Spinal cord (tissue), 10 donors: Measurements from ENCODE around the gene MAP3K7. TPM values are rescaled to one million over a fixed set of nuclear protein-coding genes. Genes with fewer than 3 reads are reported as not detected.
"Not testable (repeated sequence)": the region's sequence is repeated elsewhere in the genome, so short reads cannot be mapped to it uniquely, and the experiment has no call there.

Experiments
- DNase-seq, 6 donors: peaks; one replicate each; pipeline versions ENCODE4 v3.0.0 to v3.0.0-alpha.2; 2013 to 2015; ENCODE audit warnings: low spot score in 6 of 6, low read depth in 4 of 6
- H3K27ac ChIP-seq: one replicate; pipeline ENCODE4 v1.5.1; 2013; ENCODE audit warnings: low read depth, low read length, control low read depth
- H3K27me3 ChIP-seq: one replicate; pipeline ENCODE4 v1.6.1; 2013; ENCODE audit warnings: low read length; ENCODE audit not compliant: control insufficient read depth, insufficient read depth
- H3K36me3 ChIP-seq: one replicate; pipeline ENCODE4 v1.6.1; 2013; ENCODE audit warnings: low read length; ENCODE audit not compliant: control insufficient read depth, insufficient read depth
- H3K4me1 ChIP-seq: one replicate; pipeline ENCODE4 v1.6.1; 2013; ENCODE audit warnings: low read length; ENCODE audit not compliant: control insufficient read depth, insufficient read depth
- H3K4me3 ChIP-seq: one replicate; pipeline ENCODE4 v1.5.1; 2013; ENCODE audit warnings: low read depth, low read length, control low read depth
- H3K9me3 ChIP-seq: one replicate; pipeline ENCODE4 v1.6.1; 2013; ENCODE audit warnings: low read length; ENCODE audit not compliant: control insufficient read depth, insufficient read depth
- whole genome bisulfite sequencing: methylation state at CpG from one replicate; pipeline ENCODE4 v1.1.5; 2013; ENCODE audit warnings: missing lambda C conversion rate; ENCODE audit not compliant: insufficient coverage; 5-methylcytosine and 5-hydroxymethylcytosine counted together
- polyA plus RNA-seq, 2 donors: library from polyadenylated mRNA; unstranded; fragments of 120-200 nt; gene quantifications; one replicate each; pipeline ENCODE4 v1.2.1, GENCODE V29; 2013; ENCODE audit not compliant: insufficient read length in 2 of 2
- total RNA-seq, 2 donors: library from RNA; depleted of rRNA in 1 of 2; stranded (reverse); fragments of 120-200 nt in 1 of 2; fragments of >200 nt in 1 of 2; gene quantifications; one replicate each; pipeline versions ENCODE4 v1.2.3 to v1.2.4, GENCODE V29; 2013 to 2014
- donor health status: healthy.

Gene MAP3K7
- total and polyA plus RNA-seq, 4 donors, result 29.1 to 44.4 (median 39.0) TPM

DNA sequence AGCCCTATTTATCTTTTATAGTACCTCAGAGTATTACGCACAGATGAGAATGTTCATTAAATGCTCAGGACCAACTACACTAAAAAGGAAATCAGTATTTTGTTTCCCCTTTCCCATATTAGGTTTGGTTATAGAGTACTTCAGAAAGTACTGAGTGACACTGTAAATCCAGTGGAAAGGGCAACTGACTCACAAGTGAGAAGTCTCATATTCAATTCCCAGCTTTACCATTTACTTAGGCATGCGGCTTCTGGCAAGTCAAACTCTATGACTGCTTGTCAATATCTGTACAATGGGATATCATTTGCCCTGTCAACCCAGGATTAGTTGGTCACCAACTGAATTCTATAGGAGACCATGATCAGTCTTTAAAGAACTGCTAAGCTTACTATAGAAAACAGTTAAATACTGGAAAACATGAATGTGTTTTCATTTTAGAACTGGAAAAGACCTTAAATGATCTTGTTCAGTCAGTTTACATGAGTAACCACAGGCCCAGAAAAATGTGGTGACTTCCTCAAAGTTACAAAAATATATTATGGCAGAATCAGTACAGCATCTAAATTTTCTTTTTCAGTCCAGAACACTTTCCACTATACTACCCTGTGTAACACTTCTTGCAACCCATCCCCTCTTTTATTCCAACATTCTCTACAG is 3.6 kb downstream of the MAP3K7 start:
- Histone ChIP-seq H3K4me1 (peaks cover 4% of the 10 kb centered on the region), H3K27me3 (no peaks in the 10 kb centered on the region), H3K9me3 (no peaks in the 10 kb centered on the region), H3K4me3 (no peak overlapping the region), H3K36me3 (no peaks in the 10 kb centered on the region), H3K27ac (no peak overlapping the region)
- 100% methylated on average over 1 of the region's 2 CpGs for WGBS
- no peak for DNase-seq

DNA sequence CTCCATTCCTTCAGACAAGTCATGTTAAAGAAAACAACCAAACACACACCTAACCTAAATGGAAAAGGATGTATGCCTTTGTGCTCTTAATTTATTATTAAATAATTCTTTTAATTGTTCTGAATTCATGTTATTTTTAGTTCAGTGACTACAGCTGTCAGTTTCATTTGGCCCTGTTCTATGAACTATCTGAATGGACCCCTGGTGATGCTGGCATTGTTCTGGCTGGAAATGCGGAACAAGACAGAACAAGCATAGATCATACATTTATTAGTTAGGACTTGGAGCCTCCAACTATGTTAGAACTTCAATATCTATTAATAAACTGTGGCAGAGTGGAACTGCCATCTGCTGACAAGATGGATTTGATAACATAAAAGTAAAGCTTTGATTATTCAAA is 5.7 kb downstream of the MAP3K7 start:
- Histone ChIP-seq H3K36me3 (no peaks in the 10 kb centered on the region), H3K4me3 (no peak overlapping the region), H3K27ac (no peak overlapping the region), H3K27me3 (no peaks in the 10 kb centered on the region), H3K4me1 (peaks cover 4% of the 10 kb centered on the region), H3K9me3 (no peaks in the 10 kb centered on the region)
- no CpG with 5 or more reads among the region's 1 CpG for WGBS
- DNase-seq, result peak in 1 of 6 donors; percentile 1

DNA sequence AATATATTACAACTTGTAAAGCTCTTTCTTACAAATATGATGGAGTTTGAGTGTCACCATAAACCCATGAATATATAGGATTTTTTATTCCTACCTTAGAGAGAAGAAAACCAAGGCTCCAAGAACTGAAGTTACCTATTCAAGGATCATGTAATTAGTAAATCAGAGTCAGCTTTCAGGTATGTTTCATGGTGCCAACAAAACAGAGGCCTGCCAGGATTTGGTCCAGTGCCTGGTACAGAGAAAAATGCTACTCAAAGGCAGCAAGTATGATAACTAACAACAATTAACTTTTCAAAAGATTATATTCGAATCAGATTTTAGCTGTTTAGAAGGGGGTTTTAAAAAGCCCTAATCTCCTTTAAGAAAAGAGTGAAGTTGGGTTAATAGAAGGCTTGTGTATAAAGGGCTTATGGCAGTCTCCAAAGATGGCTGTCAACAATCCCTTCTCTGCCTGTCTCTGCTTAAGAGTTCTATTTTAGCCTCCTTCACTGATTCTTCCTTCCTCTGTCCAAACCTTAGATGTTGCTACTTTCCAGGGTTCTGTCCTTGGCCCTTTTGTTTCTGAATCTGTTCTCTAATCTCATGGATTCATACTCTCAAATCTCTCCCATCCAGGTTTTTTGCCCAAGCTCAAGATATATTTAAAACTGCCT is 7.8 kb downstream of the MAP3K7 start:
- no peak for DNase-seq
- no peaks in the 10 kb centered on the region for H3K36me3 ChIP-seq
- H3K27ac ChIP-seq, result no peak overlapping the region
- no peaks in the 10 kb centered on the region for H3K4me1 ChIP-seq
- no peaks in the 10 kb centered on the region for H3K27me3 ChIP-seq
- WGBS, result no CpG with 5 or more reads among the region's 1 CpG
- H3K9me3 ChIP-seq, result no peaks in the 10 kb centered on the region
- H3K4me3 ChIP-seq, result no peak overlapping the region

DNA sequence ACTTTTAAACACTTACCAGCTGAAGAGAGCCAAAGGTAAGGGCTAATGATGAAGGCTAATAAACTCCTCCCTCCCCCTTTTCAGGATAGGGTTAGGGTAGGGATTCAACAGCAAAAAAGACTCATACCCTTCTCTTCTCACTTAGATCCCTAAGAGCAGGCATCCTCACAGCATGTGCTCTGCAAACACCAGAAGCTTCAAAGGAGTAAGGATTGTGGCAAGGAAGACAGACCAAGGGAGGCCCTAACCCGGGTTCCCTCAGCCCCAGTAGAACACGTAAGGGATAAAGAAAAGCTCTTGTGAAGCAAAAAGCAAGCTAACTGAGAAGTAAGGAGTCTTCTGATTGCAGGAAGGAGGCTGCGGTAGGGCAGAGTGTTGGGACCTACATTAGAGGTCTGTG is 11.6 kb downstream of the MAP3K7 start:
- Histone ChIP-seq H3K9me3 (no peaks in the 10 kb centered on the region), H3K27ac (no peak overlapping the region), H3K36me3 (no peaks in the 10 kb centered on the region), H3K27me3 (no peaks in the 10 kb centered on the region), H3K4me1 (no peaks in the 10 kb centered on the region), H3K4me3 (no peak overlapping the region)
- no peak for DNase-seq
- WGBS, result 55% methylated on average over 3 of the region's 3 CpGs

DNA sequence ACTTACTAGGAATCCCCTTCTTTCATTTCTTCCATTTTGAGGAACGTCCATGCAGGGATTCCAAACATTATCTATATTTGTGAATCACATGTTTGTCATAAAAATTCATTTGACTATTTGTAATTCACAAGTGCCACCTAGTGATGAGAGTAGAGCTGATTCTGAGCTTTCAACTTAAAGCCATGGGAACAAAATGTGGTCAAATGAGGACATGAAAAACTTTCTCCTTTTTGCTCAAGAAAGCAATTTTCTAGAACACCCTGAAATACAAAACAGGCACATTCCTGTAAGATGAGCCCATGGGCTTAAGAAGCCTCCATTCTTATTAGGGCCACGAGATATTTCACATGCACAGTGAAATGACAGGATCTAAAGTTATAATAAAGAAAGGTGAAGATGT is 12.3 kb downstream of the MAP3K7 start:
- H3K4me1 ChIP-seq, result no peaks in the 10 kb centered on the region
- WGBS, result no CpG with 5 or more reads among the region's 2 CpGs
- no peaks in the 10 kb centered on the region for H3K36me3 ChIP-seq
- H3K4me3 ChIP-seq, result no peak overlapping the region
- no peaks in the 10 kb centered on the region for H3K9me3 ChIP-seq
- H3K27ac ChIP-seq, result no peak overlapping the region
- no peaks in the 10 kb centered on the region for H3K27me3 ChIP-seq
- DNase-seq, result peak in 2 of 6 donors; percentile 30 to 57

DNA sequence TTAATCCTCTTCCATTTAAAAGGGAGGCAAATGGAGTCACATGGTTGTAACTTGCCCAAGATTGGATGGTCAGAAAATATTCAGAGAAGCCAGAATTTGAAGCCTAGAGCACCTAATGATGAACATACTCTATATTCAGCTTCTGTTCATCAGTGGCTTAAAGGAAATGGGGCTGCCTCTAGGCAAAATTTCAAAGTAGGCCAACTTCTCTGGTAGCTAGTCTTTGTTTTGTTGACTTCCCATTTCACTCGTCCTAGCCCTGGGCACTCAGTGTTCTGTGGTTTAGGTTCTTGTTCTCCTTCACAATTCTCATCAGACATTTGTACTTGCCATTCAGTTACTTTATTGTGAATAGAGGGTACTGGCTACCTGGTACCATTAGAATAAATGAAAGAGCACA is 13.2 kb downstream of the MAP3K7 start:
- H3K9me3 ChIP-seq, result no peaks in the 10 kb centered on the region
- no CpG with 5 or more reads among the region's 1 CpG for WGBS
- H3K27ac ChIP-seq, result no peak overlapping the region
- peaks cover 2% of the 10 kb centered on the region for H3K36me3 ChIP-seq
- H3K27me3 ChIP-seq, result no peaks in the 10 kb centered on the region
- no peak for DNase-seq
- no peak overlapping the region for H3K4me3 ChIP-seq
- H3K4me1 ChIP-seq, result no peaks in the 10 kb centered on the region

DNA sequence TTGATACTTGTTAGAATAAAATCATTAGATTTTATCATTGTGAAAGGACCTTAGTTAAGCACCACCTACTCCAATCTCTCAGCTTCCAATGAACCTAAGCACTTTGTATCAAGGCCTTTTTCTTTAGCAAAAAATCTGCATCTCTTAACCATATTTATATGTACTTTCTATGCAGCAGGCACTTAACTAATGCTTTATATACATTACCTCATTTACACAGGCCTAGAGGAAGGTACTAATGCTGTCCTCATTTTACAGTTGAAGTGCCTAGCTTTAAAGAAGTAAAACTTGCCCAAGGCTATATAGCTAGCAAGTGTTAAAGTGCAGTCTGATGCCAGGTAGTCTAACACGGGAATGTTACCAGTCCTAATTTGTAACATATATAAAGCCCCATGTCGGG is 14.0 kb downstream of the MAP3K7 start:
- no CpG with 5 or more reads among the region's 2 CpGs for WGBS
- no peaks in the 10 kb centered on the region for H3K4me1 ChIP-seq

DNA sequence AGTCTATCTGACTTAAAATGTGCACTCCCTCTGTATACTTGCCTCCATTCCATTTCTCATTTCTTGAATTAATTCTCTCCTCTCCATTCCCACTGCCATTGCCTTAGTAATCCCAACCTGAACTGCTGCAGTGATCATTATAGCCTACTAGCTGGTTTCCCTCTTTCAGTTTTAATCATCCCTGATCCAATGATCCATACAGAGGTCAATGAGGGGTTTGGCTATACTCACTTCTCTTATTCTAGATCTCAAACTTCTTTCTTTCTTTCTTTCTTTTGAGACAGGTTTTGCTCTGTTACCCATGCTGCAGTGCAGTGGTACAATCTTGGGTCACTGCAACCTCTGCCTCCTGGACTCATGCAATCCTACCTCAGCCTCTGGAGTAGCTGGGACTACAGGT is 17.6 kb downstream of the MAP3K7 start:
- Histone ChIP-seq H3K4me1 (no peaks in the 10 kb centered on the region), H3K4me3 (no peak overlapping the region), H3K27me3 (no peaks in the 10 kb centered on the region), H3K27ac (no peak overlapping the region), H3K36me3 (peaks cover 2% of the 10 kb centered on the region), H3K9me3 (no peaks in the 10 kb centered on the region)
- no peak for DNase-seq

More for the DNA sequence above, 14.0 kb downstream of the MAP3K7 start:
- H3K36me3 ChIP-seq, result peaks cover 2% of the 10 kb centered on the region
- H3K9me3 ChIP-seq, result no peaks in the 10 kb centered on the region
- no peak overlapping the region for H3K4me3 ChIP-seq
- H3K27ac ChIP-seq, result no peak overlapping the region
- no peak for DNase-seq
- H3K27me3 ChIP-seq, result no peaks in the 10 kb centered on the region

DNA sequence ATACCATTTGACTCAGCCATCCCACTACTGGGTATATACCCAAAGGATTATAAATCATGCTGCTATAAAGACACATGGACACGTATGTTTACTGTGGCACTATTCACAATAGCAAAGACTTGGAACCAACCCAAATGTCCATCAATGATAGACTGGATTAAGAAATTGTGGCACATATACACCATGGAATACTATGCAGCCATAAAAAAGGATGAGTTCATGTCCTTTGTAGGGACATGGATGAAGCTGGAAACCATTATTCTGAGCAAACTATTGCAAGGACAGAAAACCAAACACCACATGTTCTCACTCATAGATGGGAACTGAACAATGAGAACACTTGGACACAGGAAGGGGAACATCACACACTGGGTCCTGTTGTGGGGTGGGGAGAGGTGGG is 19.2 kb downstream of the MAP3K7 start:
- not testable (repeated sequence) for H3K4me3 ChIP-seq, DNase-seq, H3K36me3 ChIP-seq, H3K9me3 ChIP-seq, H3K4me1 ChIP-seq, H3K27ac ChIP-seq, H3K27me3 ChIP-seq
- whole genome bisulfite sequencing, result no CpG with 5 or more reads among the region's 1 CpG

DNA sequence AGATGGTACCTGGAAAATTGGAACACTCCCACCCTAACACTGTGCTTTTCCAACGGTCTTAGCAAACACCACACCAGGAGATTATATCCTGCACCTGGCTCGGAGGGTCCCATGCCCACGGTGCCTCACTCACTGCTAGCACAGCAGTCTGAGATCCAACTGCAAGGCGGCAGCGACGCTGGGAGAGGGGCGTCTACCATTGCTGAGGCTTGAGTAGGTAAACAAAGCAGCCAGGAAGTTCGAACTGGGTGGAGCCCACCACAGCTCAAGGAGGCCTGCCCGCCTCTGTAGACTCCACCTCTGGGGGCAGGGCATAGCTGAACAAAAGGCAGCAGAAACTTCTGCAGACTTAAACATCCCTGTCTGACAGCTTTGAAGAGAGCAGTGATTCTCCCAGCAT is 24.5 kb downstream of the MAP3K7 start:
- not testable (repeated sequence) for H3K9me3 ChIP-seq, H3K27me3 ChIP-seq, DNase-seq, H3K4me3 ChIP-seq, H3K27ac ChIP-seq, H3K4me1 ChIP-seq
- 100% methylated on average over 5 of the region's 9 CpGs for WGBS
- peaks cover 15% of the 10 kb centered on the region for H3K36me3 ChIP-seq
